ENCODE results near the gene PIEZO1.

GRCh38 chr16:88676502-88677242 lies 108.3 kb downstream of the PIEZO1 start:
- TF ChIP-seq POLR2A (IDR thresholded peaks at IDR 0.05) = no peak
- TF ChIP-seq CTCF (IDR thresholded peaks at IDR 0.05) = no peak
